Thyroid gland (tissue), 4 donors: ENCODE measurements around the gene JADE1. TPM values are rescaled to one million over a fixed set of nuclear protein-coding genes. Genes with fewer than 3 reads are reported as not detected.

Experiments
- DNase-seq, 2 donors: peaks; one replicate each; pipeline ENCODE4 v3.0.0-alpha.2; 2019
- H3K27ac ChIP-seq, 3 donors: fragments of 200-600 bp; sonication (generic); 1 replicate in 2 of 3; 2 replicates in 1 of 3; pipeline ENCODE4 v1.5.1; 2016 to 2019; ENCODE audit warnings: mild to moderate bottlenecking in 1 of 3, moderate library complexity in 1 of 3
- H3K27me3 ChIP-seq: fragments of 200-600 bp; sonication (generic); one replicate; pipeline ENCODE4 v1.5.1; 2019
- H3K36me3 ChIP-seq, 2 donors: fragments of 200-600 bp; sonication (generic); one replicate each; pipeline ENCODE4 v1.5.1; 2016 to 2019
- H3K4me1 ChIP-seq, 2 donors: fragments of 200-600 bp; sonication (generic); one replicate each; pipeline ENCODE4 v1.5.1; 2017 to 2019
- H3K4me3 ChIP-seq, 3 donors: fragments of 200-600 bp; sonication (generic); replicated peaks in 1 of 3; 1 replicate in 2 of 3; 2 replicates in 1 of 3; pipeline ENCODE4 v1.5.1; 2016; ENCODE audit warnings: mild to moderate bottlenecking in 1 of 3
- H3K9me3 ChIP-seq: fragments of 200-600 bp; sonication (generic); one replicate; pipeline ENCODE4 v1.5.1; 2017
- CTCF ChIP-seq, 6 experiments: fragments of 200-600 bp in 3 of 6; fragments of 450-650 bp in 3 of 6; sonication (generic) in 3 of 6; IDR thresholded peaks; one replicate each; pipeline ENCODE4 v1.5.1; 2016 to 2019; ENCODE audit warnings: antibody characterized with exemption in 6 of 6, mild to moderate bottlenecking in 2 of 6, inconsistent platforms in 1 of 6, moderate library complexity in 1 of 6
- POLR2A ChIP-seq, 2 donors: fragments of 450-650 bp; IDR thresholded peaks; one replicate each; pipeline ENCODE4 v1.6.1; 2017; ENCODE audit warnings: antibody characterized with exemption in 2 of 2, mild to moderate bottlenecking in 2 of 2, moderate library complexity in 1 of 2
- WGBS, 2 donors: methylation state at CpG; one replicate each; pipeline ENCODE4 v1.1.5; 2017; 5-methylcytosine and 5-hydroxymethylcytosine counted together
- intact Hi-C: fragments of 100-400 bp; cut with DNase I; formaldehyde crosslinking; loops from one replicate; pipeline ENCODE4 v1.15.1; 2023
- total RNA-seq, 4 donors: library from RNA; depleted of rRNA; stranded (reverse); fragments of >200 nt; gene quantifications; one replicate each; pipeline ENCODE4 v1.2.3, GENCODE V29; 2016

Gene JADE1
- total RNA-seq, 4 donors from 2014 or later: 63.5 to 102 (median 74.4) TPM

DNA sequence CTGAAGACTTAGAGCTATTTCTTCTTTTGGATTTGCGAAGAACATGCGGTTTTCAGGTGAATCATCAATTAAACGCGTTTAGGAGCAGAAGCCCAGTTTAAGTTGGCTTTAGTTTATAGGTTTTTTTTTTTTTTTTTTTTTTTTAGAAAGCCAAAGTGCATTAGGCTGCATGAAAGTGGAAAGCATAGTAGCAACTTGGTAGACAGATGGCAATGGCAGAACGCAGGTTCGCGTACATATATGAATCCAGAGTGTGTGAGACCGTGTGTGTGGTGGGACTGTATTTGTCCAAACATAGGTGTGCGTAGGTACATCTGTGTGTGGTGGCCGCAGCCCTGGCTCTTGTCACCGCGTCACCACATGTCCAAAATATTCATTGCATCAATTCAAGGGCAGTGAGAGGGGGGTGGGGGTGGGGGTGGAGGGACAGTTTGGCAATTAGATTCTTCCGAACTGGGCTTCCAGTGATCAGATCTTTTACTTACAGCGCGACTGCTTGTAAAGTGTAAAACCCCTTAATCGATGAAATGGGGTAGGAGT lies 901 bp downstream of the JADE1 start:
- no peaks in the 10 kb centered on the region for H3K9me3 ChIP-seq
- no peaks in the 10 kb centered on the region for H3K27me3 ChIP-seq
- TF ChIP-seq POLR2A (IDR thresholded peaks at IDR 0.05): no peak
- peak in 1 of 6 experiments; percentile 12 for TF ChIP-seq CTCF (IDR thresholded peaks at IDR 0.05)
- peak overlapping the region; percentile 90 to 97 (median 96) for H3K27ac ChIP-seq
- intact Hi-C loops: loop anchor here (5.0 to 10.0 kb wide), 4 partner anchors 52 to 846 kb away; partner anchors contain the start of genes ABHD18 and MFSD8
- DNase-seq: peak; percentile 51 to 55
- H3K36me3 ChIP-seq: no peaks in the 10 kb centered on the region
- WGBS, 2 donors: 1% methylated on average over 16 of the region's 16 CpGs
- H3K4me3 ChIP-seq: peak overlapping the region; percentile 49 to 69 (median 62)
- peaks cover 9 to 20% of the 10 kb centered on the region in 2 donors for H3K4me1 ChIP-seq

DNA sequence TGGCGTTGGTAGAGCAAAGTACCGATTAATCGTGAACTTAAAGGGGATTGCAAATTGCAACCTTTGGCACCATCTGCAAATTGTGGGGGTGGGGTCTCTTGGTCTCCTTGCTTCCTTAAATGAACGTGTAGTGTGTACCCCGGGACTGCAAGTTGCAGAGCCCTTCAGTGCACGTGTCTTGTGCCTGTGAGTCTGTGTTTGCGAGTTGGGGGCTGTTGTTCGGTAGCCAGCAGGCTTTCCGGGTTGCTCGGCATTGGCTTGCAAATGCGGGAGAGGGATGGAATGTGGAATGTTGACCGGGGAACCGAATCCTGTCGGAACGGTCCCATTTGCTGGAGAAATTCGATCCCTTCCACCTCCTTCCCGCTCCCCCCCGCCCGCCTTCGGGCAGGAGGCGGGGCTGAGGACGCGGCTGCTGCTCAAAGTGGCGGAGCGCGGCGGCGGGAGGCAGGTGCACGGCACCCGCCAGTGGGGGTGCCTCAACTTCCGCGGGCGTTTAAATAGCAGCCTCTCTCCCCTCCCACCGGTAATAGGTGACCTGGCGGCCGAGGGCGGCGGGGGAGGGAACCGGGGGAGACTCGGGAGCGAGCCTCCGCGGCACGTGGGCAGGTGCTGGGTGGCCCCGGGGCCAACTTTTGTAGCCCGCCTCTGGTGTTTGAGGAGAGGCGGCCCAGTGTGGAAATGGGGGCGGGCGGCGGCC lies 1.5 kb downstream of the JADE1 start:
- intact Hi-C loops: loop anchor here (5.0 to 10.0 kb wide), 4 partner anchors 51 to 846 kb away; partner anchors contain the start of genes ABHD18 and MFSD8
- TF ChIP-seq POLR2A (IDR thresholded peaks at IDR 0.05) (peak in 1 of 2 donors; percentile 93), CTCF (IDR thresholded peaks at IDR 0.05) (no peak)
- Histone ChIP-seq H3K4me1 (peaks cover 9 to 20% of the 10 kb centered on the region in 2 donors), H3K27ac (peak overlapping the region; percentile 90 to 97 (median 96)), H3K27me3 (no peaks in the 10 kb centered on the region), H3K4me3 (peak overlapping the region; percentile 49 to 69 (median 62)), H3K36me3 (no peaks in the 10 kb centered on the region), H3K9me3 (no peaks in the 10 kb centered on the region)
- DNase-seq: peak; percentile 91 to 93
- WGBS, 2 donors: 0 to 1% methylated on average over 29 to 32 of the region's 50 CpGs

DNA sequence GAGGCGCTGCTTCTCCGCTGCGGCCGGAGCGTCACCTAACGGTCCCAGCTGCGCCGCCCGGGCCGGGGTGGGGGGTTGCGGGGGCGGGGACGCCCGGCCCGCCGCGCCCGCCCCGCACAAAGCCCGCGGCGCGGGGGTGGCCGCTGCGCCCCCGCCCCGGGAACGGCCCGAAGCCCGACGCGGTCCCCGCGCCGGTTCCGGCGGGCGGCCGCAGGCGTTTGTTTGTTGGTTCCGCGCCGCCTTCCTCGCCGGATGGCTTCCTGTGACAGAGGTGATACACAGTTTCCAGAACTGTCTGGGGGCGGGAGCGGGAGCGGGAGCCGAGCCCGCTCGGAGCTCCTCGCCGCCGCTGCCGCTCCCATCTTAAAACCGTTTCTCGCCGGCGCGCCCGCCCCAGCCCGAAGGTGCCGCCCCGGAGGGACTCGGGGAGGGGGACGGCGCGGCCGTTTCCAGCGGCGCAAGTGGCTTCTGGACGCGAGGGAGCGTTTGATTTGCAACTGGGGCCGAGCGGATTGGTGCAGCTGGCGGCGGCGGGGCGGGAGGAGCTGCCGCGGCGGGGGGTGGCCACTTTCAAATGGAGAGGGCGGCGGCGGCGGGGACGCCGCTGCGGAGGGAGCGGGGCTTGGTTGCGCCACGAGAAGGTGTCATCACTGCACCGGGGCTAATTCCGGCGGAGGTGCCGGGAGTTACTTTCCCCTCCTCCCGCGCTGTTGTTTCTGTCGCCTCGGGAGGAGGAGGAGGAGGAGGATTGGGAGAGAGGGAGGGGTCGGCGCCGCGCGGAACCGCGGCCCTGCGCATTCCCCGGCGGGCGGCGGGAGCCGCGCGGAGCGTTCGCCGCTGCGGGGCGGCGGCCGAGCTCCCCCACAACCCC lies 2.3 kb downstream of the JADE1 start:
- TF ChIP-seq POLR2A (IDR thresholded peaks at IDR 0.05) (peak in 1 of 2 donors; percentile 76), CTCF (IDR thresholded peaks at IDR 0.05) (no peak)
- no peaks in the 10 kb centered on the region for H3K36me3 ChIP-seq
- peak; percentile 93 for DNase-seq
- H3K27me3 ChIP-seq: no peaks in the 10 kb centered on the region
- WGBS, 2 donors: 1% methylated on average over 24 to 25 of the region's 123 CpGs
- H3K4me1 ChIP-seq: peaks cover 9 to 20% of the 10 kb centered on the region in 2 donors
- intact Hi-C loops: loop anchor here (5.0 to 10.0 kb wide), 4 partner anchors 50 to 847 kb away; partner anchors contain the start of genes ABHD18 and MFSD8
- peak overlapping the region; percentile 90 to 97 (median 96) for H3K27ac ChIP-seq
- peak overlapping the region; percentile 62 to 88 (median 74) for H3K4me3 ChIP-seq
- no peaks in the 10 kb centered on the region for H3K9me3 ChIP-seq

DNA sequence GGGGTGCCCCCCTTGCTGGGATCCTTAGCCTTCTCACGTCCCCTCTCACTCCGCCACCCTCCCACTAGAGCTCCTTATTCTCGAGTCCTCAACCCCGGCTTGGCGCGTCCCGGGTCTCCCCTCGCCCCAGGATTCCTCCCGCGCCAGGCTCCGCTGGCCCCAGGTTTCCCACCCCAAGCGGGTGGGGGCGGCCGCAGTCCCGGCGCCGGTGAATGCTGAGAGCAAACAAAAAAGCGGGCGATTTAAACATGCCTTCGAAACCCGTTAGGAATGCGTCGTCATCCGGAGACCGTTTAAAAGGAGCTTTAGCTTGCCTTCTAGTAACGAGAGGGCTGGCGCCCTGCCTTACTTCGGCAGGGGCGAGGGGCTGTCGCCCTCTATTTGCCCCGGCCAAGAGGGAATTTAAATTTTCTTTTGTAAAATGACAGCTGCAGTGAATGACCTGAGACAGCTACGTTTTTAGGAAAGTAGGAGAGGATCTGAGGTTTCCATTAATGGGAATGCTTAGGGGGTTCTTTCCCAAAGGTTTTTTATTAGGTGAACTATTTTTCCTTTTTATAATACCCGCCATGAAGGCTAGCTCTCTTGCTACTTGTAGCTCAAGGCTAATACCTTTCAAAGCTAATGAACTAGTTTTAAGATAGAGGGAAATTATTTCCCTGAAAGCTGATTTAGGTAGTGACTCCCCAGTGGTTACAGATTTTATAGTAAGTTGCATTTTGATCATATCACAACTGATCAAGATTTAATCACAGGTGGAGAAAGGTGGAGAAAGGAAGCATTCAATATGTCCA lies 3.1 kb downstream of the JADE1 start:
- intact Hi-C loops: loop anchor here (5.0 to 10.0 kb wide), 4 partner anchors 50 to 848 kb away; partner anchors contain the start of genes ABHD18 and MFSD8
- WGBS, 2 donors: 0% methylated on average over 26 to 33 of the region's 33 CpGs
- no peaks in the 10 kb centered on the region for H3K36me3 ChIP-seq
- TF ChIP-seq POLR2A (IDR thresholded peaks at IDR 0.05) (no peak), CTCF (IDR thresholded peaks at IDR 0.05) (no peak)
- H3K27ac ChIP-seq: peak overlapping the region; percentile 78 to 97 (median 96)
- H3K9me3 ChIP-seq: no peaks in the 10 kb centered on the region
- peak overlapping the region; percentile 62 to 88 (median 74) for H3K4me3 ChIP-seq
- H3K27me3 ChIP-seq: no peaks in the 10 kb centered on the region
- DNase-seq: peak; percentile 53 to 64
- H3K4me1 ChIP-seq: peaks cover 9 to 20% of the 10 kb centered on the region in 2 donors
